ENCODE measurements around the gene TMCC1.

Gene TMCC1

GRCh38 chr3:129736070-129736469, 157.4 kb downstream of the TMCC1 start:
- H3K4me3 ChIP-seq (replicated peaks; ENCODE audit: insufficient read depth, low read length), result no peak overlapping the region
- TF ChIP-seq GABPA (IDR thresholded peaks at IDR 0.05; ENCODE audit: low read depth), result no peak
- TF ChIP-seq REST (IDR thresholded peaks at IDR 0.05; ENCODE audit: insufficient replicate concordance, low read depth), result no peak
- TF ChIP-seq CTCF (IDR thresholded peaks at IDR 0.05; ENCODE audit: insufficient read depth, low read length), result no peak
- TF ChIP-seq SPI1 (IDR thresholded peaks at IDR 0.05; ENCODE audit: borderline replicate concordance, low read depth), result no peak
- H3K27ac ChIP-seq (replicated peaks), result no peak overlapping the region
- H3K27me3 ChIP-seq (ENCODE audit: insufficient read depth, poor library complexity, severe bottlenecking), result no peaks in the 10 kb centered on the region
- no peak for DNase-seq (ENCODE audit: low read depth in 1 of 2, low spot score in 1 of 2)

GRCh38 chr3:129735638-129736037, 157.9 kb downstream of the TMCC1 start:
- Histone ChIP-seq H3K27ac (replicated peaks) (no peak overlapping the region), H3K27me3 (ENCODE audit: insufficient read depth, poor library complexity, severe bottlenecking) (no peaks in the 10 kb centered on the region), H3K4me3 (replicated peaks; ENCODE audit: insufficient read depth, low read length) (no peak overlapping the region)
- no peak for TF ChIP-seq POLR2AphosphoS5 (IDR thresholded peaks at IDR 0.05; ENCODE audit: low read depth)
- TF ChIP-seq CTCF (IDR thresholded peaks at IDR 0.05; ENCODE audit: insufficient read depth, low read length), result no peak
- no peak for TF ChIP-seq REST (IDR thresholded peaks at IDR 0.05; ENCODE audit: insufficient replicate concordance, low read depth)
- TF ChIP-seq GABPA (IDR thresholded peaks at IDR 0.05; ENCODE audit: low read depth), result no peak
- DNase-seq (ENCODE audit: low read depth in 1 of 2, low spot score in 1 of 2), result no peak

GRCh38 chr3:129734449-129734848, 159.1 kb downstream of the TMCC1 start:
- no peak for DNase-seq (ENCODE audit: low read depth in 1 of 2, low spot score in 1 of 2)

GRCh38 chr3:129732200-129732876, 161.2 kb downstream of the TMCC1 start:
- no peak overlapping the region for H3K27ac ChIP-seq (replicated peaks)
- DNase-seq (ENCODE audit: low read depth in 1 of 2, low spot score in 1 of 2), result no peak
- no peak for TF ChIP-seq SPI1 (IDR thresholded peaks at IDR 0.05; ENCODE audit: borderline replicate concordance, low read depth)
- H3K27me3 ChIP-seq (ENCODE audit: insufficient read depth, poor library complexity, severe bottlenecking), result no peaks in the 10 kb centered on the region
- no peak overlapping the region for H3K4me3 ChIP-seq (replicated peaks; ENCODE audit: insufficient read depth, low read length)

More at GRCh38 chr3:129734449-129734848, 159.1 kb downstream of the TMCC1 start:
- H3K27me3 ChIP-seq (ENCODE audit: insufficient read depth, poor library complexity, severe bottlenecking), result no peaks in the 10 kb centered on the region
- TF ChIP-seq GABPA (IDR thresholded peaks at IDR 0.05; ENCODE audit: low read depth), result no peak
- H3K4me3 ChIP-seq (replicated peaks; ENCODE audit: insufficient read depth, low read length), result no peak overlapping the region
- H3K27ac ChIP-seq (replicated peaks), result no peak overlapping the region

- H3K27me3 ChIP-seq (ENCODE audit: insufficient read depth, poor library complexity, severe bottlenecking), result no peaks in the 10 kb centered on the region
- DNase-seq (ENCODE audit: low read depth in 1 of 2, low spot score in 1 of 2), result no peak
- TF ChIP-seq SPI1 (IDR thresholded peaks at IDR 0.05; ENCODE audit: borderline replicate concordance, low read depth), result no peak
- no peak overlapping the region for H3K27ac ChIP-seq (replicated peaks)
- no peak overlapping the region for H3K4me3 ChIP-seq (replicated peaks; ENCODE audit: insufficient read depth, low read length)
Measured at GRCh38 chr3:129727707-129728106, 165.8 kb downstream of the TMCC1 start.
